ENCODE results near the gene KLHL40. TPM values are rescaled to one million over a fixed set of nuclear protein-coding genes. Genes with fewer than 3 reads are reported as not detected.

KLHL40 gene
- total and polyA plus RNA-seq, 11 donors, result 0.19 to 6.8 (median 0.73) TPM; not detected in 1

GRCh38 chr3:42698911-42699230 lies 13.5 kb downstream of the KLHL40 start:
- Histone ChIP-seq H3K27ac (peak overlapping the region in 4 of 12 donors; percentile 30 to 88 (median 58)), H3K27me3 (no peaks in the 10 kb centered on the region), H3K36me3 (peaks cover 0 to 10% (median 0%) of the 10 kb centered on the region in 9 donors), H3K9me3 (no peaks in the 10 kb centered on the region), H3K4me3 (peak overlapping the region in 3 of 12 donors; percentile 41 to 67 (median 48)), H3K4me1 (peaks cover 0 to 36% (median 6%) of the 10 kb centered on the region in 12 donors)
- WGBS, 4 donors, result 57 to 68% (median 60%) methylated on average over 9 of the region's 9 CpGs
- TF ChIP-seq POLR2A (IDR thresholded peaks at IDR 0.05) (no peak), CTCF (IDR thresholded peaks at IDR 0.05) (no peak)
- intact Hi-C loops (cut with DNase I), result no loop called here
- ATAC-seq (no peak), DNase-seq (peak in 1 of 5 donors; percentile 14)

- no peak for ATAC-seq
- no peak for TF ChIP-seq CTCF (IDR thresholded peaks at IDR 0.05)
- no peak for TF ChIP-seq POLR2A (IDR thresholded peaks at IDR 0.05)
- no peaks in the 10 kb centered on the region for H3K27me3 ChIP-seq
- intact Hi-C loops (cut with DNase I), result no loop called here
- 41 to 54% (median 45%) methylated on average over 9 to 10 of the region's 10 CpGs for WGBS, 4 donors
- H3K36me3 ChIP-seq, result peaks cover 0 to 7% (median 0%) of the 10 kb centered on the region in 9 donors
- peak overlapping the region in 9 of 12 donors; percentile 18 to 88 (median 39) for H3K27ac ChIP-seq
- no peaks in the 10 kb centered on the region for H3K9me3 ChIP-seq
- peaks cover 0 to 42% (median 6%) of the 10 kb centered on the region in 12 donors for H3K4me1 ChIP-seq
- peak overlapping the region in 9 of 12 donors; percentile 9 to 67 (median 25) for H3K4me3 ChIP-seq
- peak in 1 of 5 donors; percentile 14 for DNase-seq
Observed at GRCh38 chr3:42699511-42699971, 14.2 kb downstream of the KLHL40 start.

- Histone ChIP-seq H3K27ac (peak overlapping the region; percentile 40 to 99 (median 92)), H3K9me3 (no peaks in the 10 kb centered on the region), H3K27me3 (no peaks in the 10 kb centered on the region), H3K4me3 (peak overlapping the region; percentile 23 to 67 (median 54)), H3K36me3 (peaks cover 0 to 7% (median 0%) of the 10 kb centered on the region in 9 donors), H3K4me1 (peaks cover 0 to 53% (median 6%) of the 10 kb centered on the region in 12 donors)
- DNase-seq (peak in 1 of 5 donors; percentile 16), ATAC-seq (no peak)
- intact Hi-C loops (cut with DNase I), result loop anchor here in 6 of 10 donors (2.0 to 5.0 kb wide), 3 partner anchors 40 to 43 kb away; no protein-coding TSS in a partner anchor
- no peak for TF ChIP-seq CTCF (IDR thresholded peaks at IDR 0.05)
- TF ChIP-seq POLR2A (IDR thresholded peaks at IDR 0.05), result no peak
- 36 to 52% (median 46%) methylated on average over 10 to 15 of the region's 15 CpGs for WGBS, 4 donors
Observed at GRCh38 chr3:42700366-42701288, 15.3 kb downstream of the KLHL40 start.

Data from heart left ventricle (tissue), 16 donors.